Keratinocyte (primary cell): ENCODE data around the gene SRSF9.

Source experiments
- CTCF ChIP-seq, 3 experiments: IDR thresholded peaks in 1 of 3; conservative IDR thresholded peaks in 1 of 3; optimal IDR thresholded peaks in 1 of 3; 2 replicates in 2 of 3; 3 replicates in 1 of 3; pipeline versions ENCODE3 to v1.5.1; 2011; ENCODE audit warnings: low read length in 3 of 3, mild to moderate bottlenecking in 3 of 3, moderate library complexity in 2 of 3, control low read depth in 1 of 3, inconsistent platforms in 1 of 3; ENCODE audit not compliant: insufficient read depth in 2 of 3; ENCODE audit errors: extremely low read depth in 1 of 3
- EZH2 ChIP-seq: IDR thresholded peaks from one replicate; pipeline ENCODE4 v1.6.1; 2012; ENCODE audit warnings: inconsistent platforms, mild to moderate bottlenecking, low read length, moderate library complexity

- TF ChIP-seq CTCF (optimal IDR thresholded peaks at IDR 0.05 in 1 of 3, IDR thresholded peaks at IDR 0.05 in 1 of 3, conservative IDR thresholded peaks at IDR 0.05 in 1 of 3; ENCODE audit: extremely low read depth in 1 of 3, insufficient read depth in 2 of 3, low read length in 3 of 3) (peak; percentile 42 to 88 (median 76)), EZH2 (no peak)
These were observed 29.8 kb downstream of the SRSF9 start for GRCh38 chr12:120439646-120440247.
